22Rv1 (cell line): Measurements from ENCODE around the gene PLAAT3.

Experiments
- ZFX ChIP-seq: fragments of 450-650 bp; IDR thresholded peaks from 2 replicates; pipeline ENCODE4 v1.6.1; 2017; ENCODE audit warnings: antibody characterized with exemption, borderline replicate concordance
- TF ChIP-seq, protein P1 (sequence below): fragments of 450-650 bp; IDR thresholded peaks from 2 replicates; pipeline ENCODE4 v1.5.1; 2017; ENCODE audit warnings: mild to moderate bottlenecking

DNA sequence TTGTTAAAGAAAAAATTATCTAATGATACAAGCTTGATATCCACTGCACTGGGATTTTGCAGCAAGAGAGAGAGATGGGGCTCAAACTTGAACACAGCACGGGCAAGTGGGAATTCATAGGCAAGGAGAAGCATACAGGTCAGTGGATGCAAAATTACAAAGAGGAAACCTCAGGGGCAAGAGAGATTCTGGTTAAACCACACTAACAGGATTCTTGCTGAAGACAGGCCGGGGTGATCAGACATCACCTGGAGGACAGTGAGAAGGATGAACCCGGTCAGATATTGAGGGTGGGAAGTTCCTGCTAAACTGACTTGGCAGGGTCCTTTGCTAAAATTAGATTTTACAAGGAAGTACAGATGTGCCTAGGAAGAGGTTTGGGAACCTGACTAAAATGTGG is 80.2 kb downstream of the PLAAT3 start:
- TF ChIP-seq, protein P1, sequence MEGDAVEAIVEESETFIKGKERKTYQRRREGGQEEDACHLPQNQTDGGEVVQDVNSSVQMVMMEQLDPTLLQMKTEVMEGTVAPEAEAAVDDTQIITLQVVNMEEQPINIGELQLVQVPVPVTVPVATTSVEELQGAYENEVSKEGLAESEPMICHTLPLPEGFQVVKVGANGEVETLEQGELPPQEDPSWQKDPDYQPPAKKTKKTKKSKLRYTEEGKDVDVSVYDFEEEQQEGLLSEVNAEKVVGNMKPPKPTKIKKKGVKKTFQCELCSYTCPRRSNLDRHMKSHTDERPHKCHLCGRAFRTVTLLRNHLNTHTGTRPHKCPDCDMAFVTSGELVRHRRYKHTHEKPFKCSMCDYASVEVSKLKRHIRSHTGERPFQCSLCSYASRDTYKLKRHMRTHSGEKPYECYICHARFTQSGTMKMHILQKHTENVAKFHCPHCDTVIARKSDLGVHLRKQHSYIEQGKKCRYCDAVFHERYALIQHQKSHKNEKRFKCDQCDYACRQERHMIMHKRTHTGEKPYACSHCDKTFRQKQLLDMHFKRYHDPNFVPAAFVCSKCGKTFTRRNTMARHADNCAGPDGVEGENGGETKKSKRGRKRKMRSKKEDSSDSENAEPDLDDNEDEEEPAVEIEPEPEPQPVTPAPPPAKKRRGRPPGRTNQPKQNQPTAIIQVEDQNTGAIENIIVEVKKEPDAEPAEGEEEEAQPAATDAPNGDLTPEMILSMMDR = no peak
- TF ChIP-seq ZFX = no peak
